Measurements from ENCODE around the gene PRPF6.

PRPF6 gene

DNA sequence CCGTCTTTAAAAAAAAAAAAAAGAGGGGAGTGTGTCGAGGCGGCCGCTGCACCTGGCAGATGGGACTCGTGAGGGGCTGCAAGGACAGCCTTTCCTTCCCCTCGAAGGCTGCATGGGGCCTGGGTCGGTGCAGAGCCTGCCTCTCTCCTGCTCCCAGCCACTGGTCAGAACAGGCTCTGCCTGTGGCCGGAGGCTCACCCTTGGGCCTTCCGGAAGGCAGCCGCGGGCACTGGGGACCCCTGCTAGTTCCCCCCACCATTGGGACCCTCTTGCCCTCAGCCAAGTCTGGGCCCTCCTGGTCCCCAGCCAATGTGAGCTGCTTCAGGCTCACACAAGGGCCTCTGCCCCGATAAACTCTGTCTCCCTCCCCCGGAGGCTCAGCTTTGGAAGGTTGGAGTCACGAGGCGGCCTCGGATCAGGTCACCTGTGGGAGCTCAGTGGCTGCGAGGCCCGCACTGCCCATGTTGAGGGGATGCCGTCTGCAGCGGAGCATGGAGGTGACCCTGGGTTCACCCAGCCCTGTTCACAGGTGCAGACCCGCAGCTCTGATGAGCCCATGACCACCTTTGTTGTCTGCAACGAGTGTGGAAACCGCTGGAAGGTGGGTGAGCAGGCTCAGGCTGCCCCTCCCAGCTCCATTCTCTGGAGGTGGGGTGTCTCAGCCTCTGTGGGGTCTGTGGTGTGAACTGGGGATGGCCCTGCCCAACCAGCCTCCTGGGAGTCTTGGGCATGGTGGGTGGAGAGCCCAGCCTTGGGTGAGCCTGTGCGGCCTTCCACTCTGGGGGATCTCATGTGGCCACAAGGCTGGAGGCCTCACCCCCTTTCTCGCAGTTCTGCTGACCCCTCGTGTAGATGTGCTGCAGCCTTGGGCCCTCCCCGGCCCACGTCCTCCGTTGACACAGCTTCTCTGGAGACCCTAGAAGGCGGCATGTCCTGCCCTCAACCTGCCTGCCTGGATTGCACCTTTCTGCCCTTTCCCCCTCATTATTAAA is 90.7 kb downstream of the PRPF6 start:
- Histone ChIP-seq H3K27ac (ENCODE audit: low read depth, low read length) (no peak overlapping the region), H3K36me3 (ENCODE audit: insufficient read depth, low read length) (no peaks in the 10 kb centered on the region), H3K79me2 (ENCODE audit: control insufficient read depth, insufficient read depth, low read length, unreplicated experiment) (no peaks in the 10 kb centered on the region), H3K27me3 (ENCODE audit: insufficient read depth, low read length) (no peaks in the 10 kb centered on the region), H3K4me1 (ENCODE audit: control insufficient read depth, insufficient read depth, low read length, unreplicated experiment) (no peaks in the 10 kb centered on the region), H2AFZ (ENCODE audit: low read length, unreplicated experiment) (no peak overlapping the region), H3K4me3 (ENCODE audit: low read depth, low read length) (no peak overlapping the region)

DNA sequence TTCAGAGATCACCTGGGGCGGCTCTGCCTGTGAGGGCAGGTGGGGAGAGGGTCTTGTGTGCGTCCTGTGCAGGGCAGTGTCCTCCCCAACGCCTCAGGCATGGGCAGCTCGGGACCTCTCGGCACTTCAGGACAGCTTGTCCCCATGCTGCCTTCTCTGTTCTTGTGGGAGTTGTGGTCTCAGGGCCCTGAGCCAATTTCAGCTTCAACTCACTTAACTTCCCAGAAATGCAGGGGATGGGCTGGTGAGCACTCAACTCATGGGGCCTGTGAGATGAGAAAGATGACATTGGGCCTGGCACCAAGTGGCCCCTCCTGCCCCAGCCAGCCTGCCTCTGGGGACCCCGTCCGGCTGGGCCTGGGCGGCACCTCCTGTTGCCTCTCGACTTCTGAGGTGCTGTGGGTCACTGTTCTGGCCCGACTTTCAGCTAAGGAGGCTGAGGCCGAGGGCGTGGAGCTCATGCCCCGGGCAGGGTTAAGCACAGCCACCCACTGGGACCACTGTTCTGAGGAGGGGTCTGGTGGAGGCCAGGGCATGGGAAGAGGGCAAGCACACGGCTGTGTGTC is 91.6 kb downstream of the PRPF6 start:
- no peak overlapping the region for H2AFZ ChIP-seq (ENCODE audit: low read length, unreplicated experiment)
- no peak overlapping the region for H3K27ac ChIP-seq (ENCODE audit: low read depth, low read length)

DNA sequence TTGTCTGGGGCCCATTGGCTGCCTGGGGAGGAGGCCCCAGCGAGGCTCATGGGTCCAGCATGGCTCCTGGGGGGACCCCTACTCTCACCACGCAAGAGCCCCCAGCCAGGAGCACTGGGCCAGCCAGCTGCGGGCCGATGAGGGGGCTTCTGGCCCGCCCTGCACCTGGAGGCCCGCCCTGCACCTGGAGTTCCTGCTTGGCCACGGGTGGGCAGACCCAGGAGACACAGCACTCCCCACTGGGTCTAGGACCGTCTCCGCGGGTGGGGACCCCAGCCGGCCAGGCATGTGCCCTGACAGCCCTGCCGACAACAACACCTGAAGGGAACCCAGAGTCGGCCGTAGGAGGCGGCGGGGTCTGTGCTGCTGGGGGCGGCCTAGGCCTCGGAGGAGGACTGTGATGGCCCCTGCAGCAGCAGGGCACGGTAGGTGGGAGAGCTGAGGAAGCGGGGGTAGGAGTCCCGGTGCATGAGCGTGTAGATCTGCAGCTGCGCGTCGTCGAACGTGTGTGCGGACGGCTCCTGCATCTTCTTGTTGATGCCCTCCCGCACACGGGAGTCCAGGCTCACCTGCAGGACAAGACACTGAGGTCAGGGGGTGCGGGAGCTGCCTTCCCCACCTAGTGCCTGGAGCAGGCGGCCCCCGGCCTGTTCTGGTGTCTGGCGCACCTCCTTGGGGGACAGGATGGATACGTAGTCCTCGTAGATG is 92.7 kb downstream of the PRPF6 start:
- H3K27ac ChIP-seq (ENCODE audit: low read depth, low read length), result no peak overlapping the region
- peaks cover 5% of the 10 kb centered on the region for H3K79me2 ChIP-seq (ENCODE audit: control insufficient read depth, insufficient read depth, low read length, unreplicated experiment)
- H2AFZ ChIP-seq (ENCODE audit: low read length, unreplicated experiment), result no peak overlapping the region
- peaks cover 8% of the 10 kb centered on the region for H3K4me1 ChIP-seq (ENCODE audit: control insufficient read depth, insufficient read depth, low read length, unreplicated experiment)
- no peak overlapping the region for H3K4me3 ChIP-seq (ENCODE audit: low read depth, low read length)
- H3K36me3 ChIP-seq (ENCODE audit: insufficient read depth, low read length), result no peaks in the 10 kb centered on the region
- no peaks in the 10 kb centered on the region for H3K27me3 ChIP-seq (ENCODE audit: insufficient read depth, low read length)

More for the DNA sequence above, 91.6 kb downstream of the PRPF6 start:
- no peak overlapping the region for H3K4me3 ChIP-seq (ENCODE audit: low read depth, low read length)
- no peaks in the 10 kb centered on the region for H3K79me2 ChIP-seq (ENCODE audit: control insufficient read depth, insufficient read depth, low read length, unreplicated experiment)
- no peaks in the 10 kb centered on the region for H3K36me3 ChIP-seq (ENCODE audit: insufficient read depth, low read length)
- no peaks in the 10 kb centered on the region for H3K4me1 ChIP-seq (ENCODE audit: control insufficient read depth, insufficient read depth, low read length, unreplicated experiment)
- no peaks in the 10 kb centered on the region for H3K27me3 ChIP-seq (ENCODE audit: insufficient read depth, low read length)

DNA sequence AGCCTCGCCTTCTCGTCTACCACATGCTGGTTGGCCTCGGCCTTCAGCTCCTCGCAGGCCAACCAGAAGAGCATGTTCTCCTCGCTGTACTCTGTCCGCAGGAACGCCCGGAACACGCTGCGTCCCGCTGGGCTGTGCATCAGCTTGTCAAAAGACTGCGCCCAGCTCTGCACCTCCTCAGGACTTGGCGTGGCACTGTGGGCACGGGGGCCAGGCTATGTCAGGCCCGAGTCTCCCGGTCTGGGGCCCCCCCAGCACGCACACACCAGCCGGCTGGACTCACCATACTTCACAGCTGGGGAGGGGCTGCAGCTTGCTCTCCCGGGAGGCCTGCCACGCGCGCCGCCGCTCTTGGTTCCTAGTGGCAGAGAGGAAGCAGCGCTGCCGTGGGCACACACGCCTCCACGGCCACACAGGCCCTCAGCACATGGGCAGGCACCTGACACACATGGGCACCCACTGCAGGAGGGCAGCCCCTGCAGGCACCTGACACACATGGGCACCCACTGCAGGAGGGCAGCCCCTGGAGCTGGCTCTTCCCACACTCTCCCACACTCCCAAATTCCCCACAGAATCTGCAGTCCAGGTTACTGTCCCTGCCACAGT is 93.4 kb downstream of the PRPF6 start:
- Histone ChIP-seq H3K79me2 (ENCODE audit: control insufficient read depth, insufficient read depth, low read length, unreplicated experiment) (peaks cover 5% of the 10 kb centered on the region), H3K36me3 (ENCODE audit: insufficient read depth, low read length) (no peaks in the 10 kb centered on the region), H3K27me3 (ENCODE audit: insufficient read depth, low read length) (no peaks in the 10 kb centered on the region), H3K4me3 (ENCODE audit: low read depth, low read length) (no peak overlapping the region), H3K4me1 (ENCODE audit: control insufficient read depth, insufficient read depth, low read length, unreplicated experiment) (peaks cover 13% of the 10 kb centered on the region), H2AFZ (ENCODE audit: low read length, unreplicated experiment) (no peak overlapping the region), H3K27ac (ENCODE audit: low read depth, low read length) (no peak overlapping the region)

DNA sequence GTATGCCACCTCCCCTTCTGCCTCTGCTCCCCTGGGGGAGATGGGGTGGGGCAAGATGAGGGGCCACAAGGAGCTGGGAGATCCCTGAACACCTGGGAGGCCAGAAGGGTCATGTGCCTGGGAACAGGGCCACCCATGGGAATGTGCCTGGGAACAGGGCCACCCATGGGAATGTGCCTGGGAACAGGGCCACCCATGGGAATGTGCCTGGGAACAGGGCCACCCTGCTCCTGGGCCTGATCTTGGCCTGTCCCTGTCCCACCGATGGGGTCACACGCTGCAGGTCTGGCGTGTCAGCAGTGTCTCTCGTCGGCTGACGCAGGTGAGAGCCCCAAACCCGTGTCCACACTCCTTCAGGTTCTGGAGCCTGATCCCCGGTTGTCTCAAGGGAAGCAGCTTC is 94.0 kb downstream of the PRPF6 start:
- no peak overlapping the region for H3K27ac ChIP-seq (ENCODE audit: low read depth, low read length)
- no peak overlapping the region for H3K4me3 ChIP-seq (ENCODE audit: low read depth, low read length)
- H3K36me3 ChIP-seq (ENCODE audit: insufficient read depth, low read length), result no peaks in the 10 kb centered on the region
- no peak overlapping the region for H2AFZ ChIP-seq (ENCODE audit: low read length, unreplicated experiment)
- no peaks in the 10 kb centered on the region for H3K27me3 ChIP-seq (ENCODE audit: insufficient read depth, low read length)
- peaks cover 5% of the 10 kb centered on the region for H3K79me2 ChIP-seq (ENCODE audit: control insufficient read depth, insufficient read depth, low read length, unreplicated experiment)
- peaks cover 13% of the 10 kb centered on the region for H3K4me1 ChIP-seq (ENCODE audit: control insufficient read depth, insufficient read depth, low read length, unreplicated experiment)

DNA sequence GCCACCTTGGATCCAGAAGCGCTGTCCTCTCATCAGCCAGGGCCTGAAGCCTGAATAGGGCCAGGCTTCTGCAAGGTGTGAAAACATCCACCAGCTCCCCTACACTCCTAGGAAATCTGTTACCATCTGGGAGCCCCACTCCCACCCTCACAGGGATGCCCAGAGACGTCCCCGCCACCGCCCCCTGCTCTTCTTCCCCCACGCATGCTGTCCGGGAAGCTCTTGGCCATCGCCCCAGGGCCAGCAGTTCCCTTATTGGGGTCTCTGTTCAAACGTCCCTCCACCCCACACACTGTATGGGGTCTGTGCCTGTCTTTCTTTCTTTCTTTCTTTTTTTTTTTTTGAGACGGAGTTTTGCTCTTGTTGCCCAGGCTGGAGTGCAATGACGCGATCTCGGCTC is 94.6 kb downstream of the PRPF6 start:
- Histone ChIP-seq H3K79me2 (ENCODE audit: control insufficient read depth, insufficient read depth, low read length, unreplicated experiment) (peaks cover 5% of the 10 kb centered on the region), H3K4me1 (ENCODE audit: control insufficient read depth, insufficient read depth, low read length, unreplicated experiment) (peaks cover 18% of the 10 kb centered on the region)

DNA sequence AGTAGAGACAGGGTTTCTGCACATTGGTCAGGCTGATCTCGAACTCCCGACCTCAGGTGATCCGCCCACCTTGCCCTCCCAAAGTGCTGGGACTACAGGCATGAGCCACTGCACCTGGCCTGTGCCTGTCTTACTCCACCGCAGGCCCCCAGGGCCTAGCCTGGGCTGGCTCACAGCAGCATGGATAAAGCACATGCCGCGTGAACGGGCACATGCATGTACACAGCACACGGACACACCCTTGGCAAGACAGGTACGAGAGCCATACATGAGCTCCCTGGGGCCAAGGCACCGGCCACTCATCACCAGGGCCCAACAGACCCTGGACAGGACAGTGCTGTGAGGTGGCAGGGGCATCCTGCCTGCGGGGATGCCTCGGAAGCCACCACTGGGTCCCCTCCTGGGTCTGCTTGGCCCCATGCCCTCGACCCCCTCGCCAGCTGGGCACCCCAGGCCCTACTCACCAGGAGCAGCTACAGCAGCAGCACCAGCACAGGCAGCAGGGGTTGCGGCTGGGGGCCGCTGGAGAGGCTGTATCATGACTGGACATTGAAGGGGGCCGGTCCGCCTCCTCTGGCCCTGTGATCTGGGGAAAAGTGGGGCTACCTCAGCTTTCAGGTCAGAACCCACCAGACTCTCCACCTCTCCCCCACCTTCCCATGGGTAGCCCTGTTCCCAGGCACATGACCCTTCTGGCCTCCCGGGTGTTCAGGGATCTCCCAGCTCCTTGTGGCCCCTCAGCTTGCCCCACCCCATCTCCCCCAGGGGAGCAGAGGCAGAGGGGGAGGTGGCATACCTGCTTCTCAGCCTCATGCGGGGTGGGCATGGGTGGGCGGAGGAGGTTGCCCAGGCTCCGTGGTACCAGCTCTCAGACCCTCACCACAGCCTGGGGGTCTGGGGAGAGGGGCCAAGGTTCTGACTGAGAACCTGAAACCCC is 95.4 kb downstream of the PRPF6 start:
- Histone ChIP-seq H3K27ac (ENCODE audit: low read depth, low read length) (no peak overlapping the region), H3K4me3 (ENCODE audit: low read depth, low read length) (no peak overlapping the region), H3K36me3 (ENCODE audit: insufficient read depth, low read length) (no peaks in the 10 kb centered on the region), H3K4me1 (ENCODE audit: control insufficient read depth, insufficient read depth, low read length, unreplicated experiment) (peaks cover 19% of the 10 kb centered on the region), H3K27me3 (ENCODE audit: insufficient read depth, low read length) (no peaks in the 10 kb centered on the region), H2AFZ (ENCODE audit: low read length, unreplicated experiment) (no peak overlapping the region), H3K79me2 (ENCODE audit: control insufficient read depth, insufficient read depth, low read length, unreplicated experiment) (peaks cover 5% of the 10 kb centered on the region)

More for the DNA sequence above, 94.6 kb downstream of the PRPF6 start:
- Histone ChIP-seq H2AFZ (ENCODE audit: low read length, unreplicated experiment) (no peak overlapping the region), H3K27ac (ENCODE audit: low read depth, low read length) (no peak overlapping the region), H3K36me3 (ENCODE audit: insufficient read depth, low read length) (no peaks in the 10 kb centered on the region), H3K4me3 (ENCODE audit: low read depth, low read length) (no peak overlapping the region), H3K27me3 (ENCODE audit: insufficient read depth, low read length) (no peaks in the 10 kb centered on the region)

DNA sequence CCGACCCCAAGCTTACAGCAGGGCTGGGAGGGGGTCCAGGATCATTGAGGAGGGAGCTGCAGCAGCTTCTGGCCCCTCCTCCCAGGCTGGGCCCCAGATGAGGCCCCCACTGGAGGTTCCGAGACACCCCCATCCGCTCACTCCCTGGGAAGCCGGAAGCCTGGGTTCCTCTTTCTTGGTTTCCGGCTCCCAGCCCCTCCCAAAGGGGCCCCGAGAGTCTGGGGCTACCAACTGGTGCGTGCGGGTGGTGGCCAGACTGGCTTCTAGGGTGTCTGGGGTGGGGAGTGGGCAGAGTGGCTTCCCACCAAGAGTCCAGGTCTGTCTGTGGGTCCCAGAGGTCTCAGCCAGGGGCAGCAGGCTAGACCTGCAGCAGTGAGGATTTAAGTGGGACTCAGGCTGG is 96.2 kb downstream of the PRPF6 start:
- Histone ChIP-seq H3K36me3 (ENCODE audit: insufficient read depth, low read length) (no peaks in the 10 kb centered on the region), H3K4me3 (ENCODE audit: low read depth, low read length) (no peak overlapping the region), H2AFZ (ENCODE audit: low read length, unreplicated experiment) (no peak overlapping the region), H3K27ac (ENCODE audit: low read depth, low read length) (no peak overlapping the region), H3K27me3 (ENCODE audit: insufficient read depth, low read length) (no peaks in the 10 kb centered on the region), H3K4me1 (ENCODE audit: control insufficient read depth, insufficient read depth, low read length, unreplicated experiment) (peaks cover 19% of the 10 kb centered on the region), H3K79me2 (ENCODE audit: control insufficient read depth, insufficient read depth, low read length, unreplicated experiment) (peaks cover 5% of the 10 kb centered on the region)

DNA sequence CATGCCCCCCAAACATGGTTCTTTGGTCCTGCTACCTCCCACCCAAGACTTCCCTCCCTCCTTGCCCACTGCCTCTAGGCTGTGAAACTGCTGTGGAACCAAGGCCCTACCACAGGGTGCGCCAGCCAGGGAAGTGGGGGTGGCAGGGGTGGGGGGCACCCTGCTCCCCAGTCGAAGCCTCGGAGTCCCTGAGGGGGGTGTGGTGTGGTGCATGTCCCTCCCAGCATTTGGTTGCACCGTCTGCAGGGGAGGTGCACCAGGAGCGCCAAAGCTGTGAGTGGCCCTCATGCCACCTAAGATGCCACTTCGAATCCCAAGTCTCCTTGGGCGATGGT is 96.6 kb downstream of the PRPF6 start:
- no peak overlapping the region for H3K4me3 ChIP-seq (ENCODE audit: low read depth, low read length)
- no peak overlapping the region for H2AFZ ChIP-seq (ENCODE audit: low read length, unreplicated experiment)
- H3K27ac ChIP-seq (ENCODE audit: low read depth, low read length), result no peak overlapping the region
- H3K27me3 ChIP-seq (ENCODE audit: insufficient read depth, low read length), result no peaks in the 10 kb centered on the region
- peaks cover 5% of the 10 kb centered on the region for H3K79me2 ChIP-seq (ENCODE audit: control insufficient read depth, insufficient read depth, low read length, unreplicated experiment)
- no peaks in the 10 kb centered on the region for H3K36me3 ChIP-seq (ENCODE audit: insufficient read depth, low read length)
- peaks cover 19% of the 10 kb centered on the region for H3K4me1 ChIP-seq (ENCODE audit: control insufficient read depth, insufficient read depth, low read length, unreplicated experiment)
